ACC112 (cell line): ENCODE results near the gene CAMTA1.

Source experiments
- H2AFZ ChIP-seq: fragments of 200-600 bp; sonication (generic); one replicate; pipeline ENCODE4 v1.6.0; 2017; ENCODE audit warnings: antibody characterized with exemption, low read length; ENCODE audit not compliant: unreplicated experiment
- H3K27ac ChIP-seq: fragments of 200-600 bp; sonication (generic); 2 replicates; pipeline ENCODE4 v1.5.1; 2014; ENCODE audit warnings: low read depth, mild to moderate bottlenecking, antibody characterized with exemption, low read length, moderate library complexity
- H3K27me3 ChIP-seq: fragments of 200-600 bp; sonication (generic); 2 replicates; pipeline ENCODE4 v1.6.1; 2014; ENCODE audit warnings: mild to moderate bottlenecking, antibody characterized with exemption, low read length, moderate library complexity, mixed read lengths; ENCODE audit not compliant: insufficient read depth
- H3K36me3 ChIP-seq: fragments of 200-600 bp; sonication (generic); 2 replicates; pipeline ENCODE4 v1.6.1; 2016; ENCODE audit warnings: mild to moderate bottlenecking, antibody characterized with exemption, low read length, moderate library complexity, mixed read lengths; ENCODE audit not compliant: insufficient read depth
- H3K4me1 ChIP-seq: fragments of 200-600 bp; sonication (generic); one replicate; pipeline ENCODE4 v1.6.1; 2016; ENCODE audit warnings: low read length, mixed read lengths; ENCODE audit not compliant: insufficient read depth, unreplicated experiment, control insufficient read depth
- H3K4me3 ChIP-seq: fragments of 200-600 bp; sonication (generic); 2 replicates; pipeline ENCODE4 v1.5.1; 2014; ENCODE audit warnings: mild to moderate bottlenecking, low read depth, low read length
- H3K79me2 ChIP-seq: fragments of 200-600 bp; sonication (generic); one replicate; pipeline ENCODE4 v1.6.0; 2016; ENCODE audit warnings: low read length; ENCODE audit not compliant: control insufficient read depth, unreplicated experiment, insufficient read depth

Gene CAMTA1

GRCh38 chr1:7493711-7494454 is 708.6 kb downstream of the CAMTA1 start:
- H3K4me3 ChIP-seq, result no peak overlapping the region
- peaks cover 5% of the 10 kb centered on the region for H3K4me1 ChIP-seq
- no peak overlapping the region for H3K27ac ChIP-seq
- H2AFZ ChIP-seq, result no peak overlapping the region
- no peaks in the 10 kb centered on the region for H3K79me2 ChIP-seq
- no peaks in the 10 kb centered on the region for H3K36me3 ChIP-seq
- no peaks in the 10 kb centered on the region; the same call in 1 of the 2 replicates for H3K27me3 ChIP-seq

GRCh38 chr1:7495962-7496361 is 710.7 kb downstream of the CAMTA1 start:
- H2AFZ ChIP-seq, result no peak overlapping the region
- no peak overlapping the region for H3K4me3 ChIP-seq
- no peaks in the 10 kb centered on the region for H3K79me2 ChIP-seq
- no peaks in the 10 kb centered on the region; the same call in 1 of the 2 replicates for H3K27me3 ChIP-seq
- peaks cover 5% of the 10 kb centered on the region for H3K4me1 ChIP-seq
- H3K27ac ChIP-seq, result no peak overlapping the region
- H3K36me3 ChIP-seq, result no peaks in the 10 kb centered on the region

GRCh38 chr1:7497107-7497637 is 711.9 kb downstream of the CAMTA1 start:
- Histone ChIP-seq H3K27me3 (no peaks in the 10 kb centered on the region; the same call in 1 of the 2 replicates), H2AFZ (no peak overlapping the region), H3K79me2 (no peaks in the 10 kb centered on the region)

GRCh38 chr1:7500381-7501083 is 715.3 kb downstream of the CAMTA1 start:
- no peaks in the 10 kb centered on the region for H3K4me1 ChIP-seq
- H2AFZ ChIP-seq, result no peak overlapping the region
- no peak overlapping the region for H3K27ac ChIP-seq
- no peaks in the 10 kb centered on the region for H3K79me2 ChIP-seq
- H3K36me3 ChIP-seq, result no peaks in the 10 kb centered on the region
- H3K27me3 ChIP-seq, result no peaks in the 10 kb centered on the region; the same call in 1 of the 2 replicates
- H3K4me3 ChIP-seq, result no peak overlapping the region

More at GRCh38 chr1:7497107-7497637, 711.9 kb downstream of the CAMTA1 start:
- H3K27ac ChIP-seq, result no peak overlapping the region
- no peaks in the 10 kb centered on the region for H3K36me3 ChIP-seq
- no peaks in the 10 kb centered on the region for H3K4me1 ChIP-seq
- H3K4me3 ChIP-seq, result no peak overlapping the region

GRCh38 chr1:7501084-7501491 is 715.8 kb downstream of the CAMTA1 start:
- H3K4me3 ChIP-seq, result no peak overlapping the region
- H3K79me2 ChIP-seq, result no peaks in the 10 kb centered on the region
- H2AFZ ChIP-seq, result no peak overlapping the region
- H3K27me3 ChIP-seq, result no peaks in the 10 kb centered on the region
- no peaks in the 10 kb centered on the region for H3K36me3 ChIP-seq
- no peak overlapping the region for H3K27ac ChIP-seq
- H3K4me1 ChIP-seq, result no peaks in the 10 kb centered on the region

GRCh38 chr1:7501723-7502603 is 716.7 kb downstream of the CAMTA1 start:
- H3K27me3 ChIP-seq, result no peaks in the 10 kb centered on the region
- H2AFZ ChIP-seq, result no peak overlapping the region
- no peaks in the 10 kb centered on the region for H3K36me3 ChIP-seq
- no peaks in the 10 kb centered on the region for H3K4me1 ChIP-seq
- H3K27ac ChIP-seq, result no peak overlapping the region
- H3K79me2 ChIP-seq, result no peaks in the 10 kb centered on the region
- no peak overlapping the region for H3K4me3 ChIP-seq

- Histone ChIP-seq H3K4me3 (no peak overlapping the region), H3K36me3 (no peaks in the 10 kb centered on the region), H2AFZ (no peak overlapping the region), H3K27ac (no peak overlapping the region), H3K27me3 (no peaks in the 10 kb centered on the region), H3K4me1 (no peaks in the 10 kb centered on the region), H3K79me2 (no peaks in the 10 kb centered on the region)
These were observed 718.6 kb downstream of the CAMTA1 start for GRCh38 chr1:7503691-7504437.

GRCh38 chr1:7504438-7504720 is 719.1 kb downstream of the CAMTA1 start:
- Histone ChIP-seq H3K36me3 (no peaks in the 10 kb centered on the region), H3K4me3 (no peak overlapping the region), H3K79me2 (no peaks in the 10 kb centered on the region), H3K4me1 (no peaks in the 10 kb centered on the region), H3K27me3 (no peaks in the 10 kb centered on the region), H2AFZ (no peak overlapping the region), H3K27ac (no peak overlapping the region)

GRCh38 chr1:7505094-7505770 is 720.0 kb downstream of the CAMTA1 start:
- H3K36me3 ChIP-seq, result no peaks in the 10 kb centered on the region
- H3K4me1 ChIP-seq, result no peaks in the 10 kb centered on the region
- H2AFZ ChIP-seq, result no peak overlapping the region
- no peaks in the 10 kb centered on the region for H3K79me2 ChIP-seq
- H3K27me3 ChIP-seq, result 0 out of 2 replicates have a peak, but pooled peaks cover under 1% of the 10 kb centered on the region
- H3K27ac ChIP-seq, result no peak overlapping the region
- H3K4me3 ChIP-seq, result no peak overlapping the region
